HL-60 (cell line): ENCODE data around the gene PPP1R9A.

ENCODE experiments used
- CTCF ChIP-seq: IDR thresholded peaks from one replicate; pipeline ENCODE4 v1.5.1; 2011; ENCODE audit warnings: low read length, control low read depth, inconsistent platforms; ENCODE audit not compliant: insufficient read depth
- POLR2AphosphoS5 ChIP-seq: IDR thresholded peaks from 2 replicates; pipeline ENCODE4 v1.6.1; 2012; ENCODE audit warnings: low read depth

GRCh38 chr7:95027234-95027872 is 120.0 kb downstream of the PPP1R9A start:
- no peak for TF ChIP-seq CTCF
- TF ChIP-seq POLR2AphosphoS5: no peak
